Measurements from ENCODE around the gene TRAF3IP3. TPM values are rescaled to one million over a fixed set of nuclear protein-coding genes. Genes with fewer than 3 reads are reported as not detected.

Gene TRAF3IP3
- total RNA-seq, 6 experiments from 2014 or later = 0.95 to 7.7 (median 1.6) TPM

GRCh38 chr1:209772126-209772525 lies 16.3 kb downstream of the TRAF3IP3 start:
- H3K36me3 ChIP-seq = no peaks in the 10 kb centered on the region
- no peak for TF ChIP-seq CTCF (IDR thresholded peaks at IDR 0.05)
- TF ChIP-seq POLR2A (IDR thresholded peaks at IDR 0.05) = no peak
- intact Hi-C loops (cut with DNase I) = no loop called here
- DNase-seq (no peak), ATAC-seq (no peak)
- no peaks in the 10 kb centered on the region for H3K27me3 ChIP-seq
- H3K9me3 ChIP-seq = no peaks in the 10 kb centered on the region
- H3K4me1 ChIP-seq = peaks cover 0 to 4% (median 0%) of the 10 kb centered on the region in 4 donors
- WGBS (ENCODE audit: insufficient coverage, low coverage, low lambda C conversion rate, missing lambda C conversion rate) = 65% methylated on average over 6 of the region's 6 CpGs
- H3K27ac ChIP-seq = no peak overlapping the region
- H3K4me3 ChIP-seq = no peak overlapping the region

- no peak overlapping the region for H3K4me3 ChIP-seq
- H3K4me1 ChIP-seq = no peaks in the 10 kb centered on the region
- no peak for DNase-seq
- no peak overlapping the region for H3K27ac ChIP-seq
- H3K27me3 ChIP-seq = no peaks in the 10 kb centered on the region
- ATAC-seq = no peak
- TF ChIP-seq CTCF (IDR thresholded peaks at IDR 0.05) = no peak
- no peak for TF ChIP-seq POLR2A (IDR thresholded peaks at IDR 0.05)
- no peaks in the 10 kb centered on the region for H3K9me3 ChIP-seq
- intact Hi-C loops (cut with DNase I) = no loop called here
- WGBS (ENCODE audit: insufficient coverage, low coverage, low lambda C conversion rate, missing lambda C conversion rate) = 85% methylated on average over 1 of the region's 1 CpG
- no peaks in the 10 kb centered on the region for H3K36me3 ChIP-seq
Measured at GRCh38 chr1:209774592-209774991, 18.7 kb downstream of the TRAF3IP3 start.

- TF ChIP-seq POLR2A (IDR thresholded peaks at IDR 0.05) (no peak), CTCF (IDR thresholded peaks at IDR 0.05) (no peak)
- no peaks in the 10 kb centered on the region for H3K36me3 ChIP-seq
Measured at GRCh38 chr1:209775678-209776077, 19.8 kb downstream of the TRAF3IP3 start.

GRCh38 chr1:209777587-209777986 lies 21.7 kb downstream of the TRAF3IP3 start:
- Histone ChIP-seq H3K9me3 (no peaks in the 10 kb centered on the region), H3K36me3 (no peaks in the 10 kb centered on the region), H3K27me3 (no peaks in the 10 kb centered on the region), H3K27ac (no peak overlapping the region), H3K4me1 (peaks cover 0 to 8% (median 3%) of the 10 kb centered on the region in 4 donors), H3K4me3 (no peak overlapping the region)
- DNase-seq = no peak
- TF ChIP-seq CTCF (IDR thresholded peaks at IDR 0.05) = no peak
- ATAC-seq = no peak
- intact Hi-C loops (cut with DNase I) = no loop called here
- WGBS (ENCODE audit: insufficient coverage, low coverage, low lambda C conversion rate, missing lambda C conversion rate) = 100% methylated on average over 2 of the region's 2 CpGs

More at GRCh38 chr1:209775678-209776077, 19.8 kb downstream of the TRAF3IP3 start:
- Histone ChIP-seq H3K4me3 (no peak overlapping the region), H3K9me3 (no peaks in the 10 kb centered on the region), H3K4me1 (peaks cover 0 to 6% (median 2%) of the 10 kb centered on the region in 4 donors), H3K27me3 (no peaks in the 10 kb centered on the region), H3K27ac (no peak overlapping the region)
- 67% methylated on average over 1 of the region's 2 CpGs for WGBS (ENCODE audit: insufficient coverage, low coverage, low lambda C conversion rate, missing lambda C conversion rate)
- intact Hi-C loops (cut with DNase I) = no loop called here
- peak in 1 of 4 donors; percentile 6 for ATAC-seq
- no peak for DNase-seq

- DNase-seq (no peak), ATAC-seq (no peak)
- Histone ChIP-seq H3K27me3 (no peaks in the 10 kb centered on the region), H3K4me1 (peaks cover 0 to 8% (median 3%) of the 10 kb centered on the region in 4 donors), H3K4me3 (no peak overlapping the region), H3K36me3 (no peaks in the 10 kb centered on the region), H3K9me3 (no peaks in the 10 kb centered on the region), H3K27ac (no peak overlapping the region)
- no CpG with 5 or more reads among the region's 1 CpG for WGBS (ENCODE audit: insufficient coverage, low coverage, low lambda C conversion rate, missing lambda C conversion rate)
- intact Hi-C loops (cut with DNase I) = no loop called here
- no peak for TF ChIP-seq CTCF (IDR thresholded peaks at IDR 0.05)
- TF ChIP-seq POLR2A (IDR thresholded peaks at IDR 0.05) = no peak
Measured at GRCh38 chr1:209778102-209778501, 22.2 kb downstream of the TRAF3IP3 start.

Measured in right lobe of liver (tissue), 6 donors.